Natural killer cell treated with Interleukin-12 subunit alpha and Interleukin-12 subunit beta and Interleukin-15 and Interleukin-18, amount 100 ng/mL, for 72 hours (primary cell): ENCODE measurements around the gene KCNB1. TPM values are rescaled to one million over a fixed set of nuclear protein-coding genes. Genes with fewer than 3 reads are reported as not detected.

ENCODE experiments used
- ATAC-seq, 2 donors: fragments of 150-1000 bp; cut with Tn5 transposase in 1 of 2; sonication (Bioruptor Pico), chemical (Tn5 transposase) in 1 of 2; 2 replicates each; pipeline ENCODE4 v1.10.0; 2021
- DNase-seq: peaks from one replicate; pipeline ENCODE4 v3.0.0; 2022; ENCODE audit warnings: low spot score
- H3K27ac Mint-ChIP-seq, 2 donors: 1 replicate in 1 of 2; 2 replicates in 1 of 2; pipeline ENCODE4 v1.8.0; 2022; ENCODE audit warnings: mixed read lengths in 2 of 2, mild to moderate bottlenecking in 1 of 2, moderate library complexity in 1 of 2
- H3K27me3 Mint-ChIP-seq, 2 donors: 1 replicate in 1 of 2; 2 replicates in 1 of 2; pipeline ENCODE4 v1.8.0; 2022; ENCODE audit warnings: mixed read lengths in 2 of 2
- H3K36me3 Mint-ChIP-seq: one replicate; pipeline ENCODE4 v1.8.0; 2022; ENCODE audit warnings: mixed read lengths
- H3K4me1 Mint-ChIP-seq, 2 donors: 1 replicate in 1 of 2; 2 replicates in 1 of 2; pipeline ENCODE4 v1.8.0; 2022; ENCODE audit warnings: low read depth in 2 of 2, mixed read lengths in 2 of 2, mild to moderate bottlenecking in 1 of 2
- H3K4me3 Mint-ChIP-seq: one replicate; pipeline ENCODE4 v1.8.0; 2022; ENCODE audit warnings: mixed read lengths
- H3K9me3 Mint-ChIP-seq: 2 replicates; pipeline ENCODE4 v1.8.0; 2022; ENCODE audit warnings: mixed read lengths
- total RNA-seq, 2 donors: library from RNA; stranded (reverse); gene quantifications; one replicate each; pipeline ENCODE4 v1.2.3, GENCODE V29; 2022

Gene KCNB1
- total RNA-seq, 2 donors from 2014 or later: not detected

DNA sequence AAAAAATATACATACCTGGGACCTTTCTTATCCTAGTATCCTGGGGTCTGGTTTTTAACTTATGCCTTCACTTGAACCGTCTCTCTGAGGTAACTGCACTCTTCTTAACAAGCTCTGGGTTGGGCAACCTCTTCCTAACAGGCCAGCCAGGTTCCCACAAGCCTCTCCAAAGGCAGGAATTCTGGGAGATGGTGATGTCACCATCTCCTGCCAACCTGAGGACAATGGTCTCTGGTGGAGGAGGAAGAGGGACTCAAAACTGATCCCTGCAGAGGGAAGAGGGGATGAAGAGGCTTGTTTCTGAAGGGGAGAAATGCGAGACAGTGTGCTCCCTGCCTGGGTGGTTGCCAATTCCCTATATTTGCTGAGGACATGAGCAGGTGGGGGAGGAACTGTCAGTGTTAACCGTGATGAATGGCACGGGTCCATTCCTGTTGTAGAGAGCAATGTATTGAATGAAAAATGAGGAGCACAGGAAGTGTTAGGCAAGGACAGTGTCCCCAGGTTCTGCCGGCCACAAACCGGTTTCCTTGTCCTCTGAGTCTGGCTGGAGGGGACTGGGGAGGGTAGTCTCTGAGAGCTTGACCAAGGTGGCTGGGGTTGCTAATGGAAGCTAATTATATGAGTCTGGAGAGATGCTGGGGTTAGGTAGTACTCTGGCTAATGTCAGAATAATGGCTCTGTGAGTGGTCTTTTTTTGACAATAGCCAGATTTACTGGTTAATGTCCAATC is 95.5 kb downstream of the KCNB1 start:
- Mint-ChIP-seq H3K36me3 (no peaks in the 10 kb centered on the region), H3K4me3 (no peak overlapping the region), H3K27ac (no peak overlapping the region), H3K4me1 (peaks cover 0 to 6% of the 10 kb centered on the region in 2 donors), H3K9me3 (no peaks in the 10 kb centered on the region), H3K27me3 (peaks cover 40 to 65% of the 10 kb centered on the region in 2 donors)
- no peak for DNase-seq
- no peak for ATAC-seq

DNA sequence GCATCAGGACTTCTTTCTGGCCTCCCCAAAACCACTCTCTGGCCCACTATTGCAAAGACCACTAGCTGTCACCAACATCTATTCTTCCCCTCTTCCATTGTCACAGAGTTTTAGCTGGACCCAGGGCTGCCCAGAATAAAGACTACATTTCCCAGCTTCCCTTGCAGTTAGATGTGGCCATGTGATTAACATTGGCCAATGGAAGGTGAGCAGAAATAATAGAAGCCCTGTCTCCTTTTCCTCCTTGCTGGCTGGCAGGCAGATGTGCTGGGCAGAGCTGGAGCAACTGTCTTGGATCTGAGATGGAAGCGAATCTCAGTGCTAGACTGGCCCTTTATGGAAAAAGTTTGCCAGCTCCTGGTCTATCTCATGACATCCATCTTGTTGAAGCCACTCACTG is 97.0 kb downstream of the KCNB1 start:
- Mint-ChIP-seq H3K36me3 (no peaks in the 10 kb centered on the region), H3K27ac (no peak overlapping the region), H3K4me3 (no peak overlapping the region), H3K9me3 (no peaks in the 10 kb centered on the region), H3K4me1 (peaks cover 0 to 6% of the 10 kb centered on the region in 2 donors), H3K27me3 (peaks cover 35 to 58% of the 10 kb centered on the region in 2 donors)
- DNase-seq: no peak
- ATAC-seq: peak; percentile 57 to 71

DNA sequence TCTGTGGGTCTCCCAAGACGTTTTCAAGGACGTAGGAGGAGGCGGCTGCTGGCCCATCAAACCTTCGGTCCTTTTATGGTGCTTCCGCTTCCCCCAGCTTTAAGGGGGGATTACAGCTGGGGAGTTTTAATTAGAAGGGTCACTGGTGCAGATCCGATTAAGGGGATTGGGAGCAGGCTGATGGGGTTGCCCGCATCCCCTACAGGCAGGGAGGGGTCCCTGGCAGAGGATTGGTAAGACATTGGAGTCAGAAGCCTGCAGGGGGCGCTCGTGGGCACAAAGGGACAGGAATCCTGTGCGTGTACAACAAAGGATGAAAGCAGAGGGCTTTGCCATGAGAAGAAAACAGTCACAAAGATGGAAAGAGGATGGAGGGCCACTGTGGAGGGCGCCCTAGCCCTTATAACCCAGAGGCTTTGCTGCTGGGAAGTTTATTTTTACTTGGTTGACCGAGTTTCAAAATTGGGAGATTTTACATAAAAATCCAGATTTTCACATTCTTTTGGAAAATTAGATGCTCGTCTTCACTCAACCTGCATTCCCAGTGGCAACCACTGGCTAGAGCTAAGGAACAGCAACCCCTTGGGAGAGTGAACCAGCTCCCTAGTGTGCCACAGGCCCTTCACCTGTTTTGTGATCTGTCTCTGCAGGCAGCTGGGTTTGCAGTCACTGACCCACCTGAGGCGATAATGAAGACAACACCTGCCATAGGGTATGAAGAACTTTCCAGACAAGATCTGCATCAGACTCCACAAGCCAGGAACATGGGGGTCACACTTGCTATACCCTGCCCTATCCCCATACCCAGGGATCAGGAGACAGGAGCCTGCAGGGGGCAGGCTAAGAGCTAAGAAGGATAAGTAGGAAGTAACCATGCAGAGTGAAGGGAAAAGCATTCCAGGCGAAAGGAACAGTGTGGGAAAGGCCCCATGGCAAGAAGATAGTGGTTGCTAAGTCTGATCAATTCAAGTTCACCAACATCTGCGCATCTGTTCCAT is 97.7 kb downstream of the KCNB1 start:
- no peak for ATAC-seq
- peak; percentile 68 for DNase-seq
- H3K27ac Mint-ChIP-seq: no peak overlapping the region
- no peaks in the 10 kb centered on the region for H3K9me3 Mint-ChIP-seq
- peaks cover 0 to 6% of the 10 kb centered on the region in 2 donors for H3K4me1 Mint-ChIP-seq
- no peak overlapping the region for H3K4me3 Mint-ChIP-seq
- peaks cover 33 to 56% of the 10 kb centered on the region in 2 donors for H3K27me3 Mint-ChIP-seq
- H3K36me3 Mint-ChIP-seq: no peaks in the 10 kb centered on the region

DNA sequence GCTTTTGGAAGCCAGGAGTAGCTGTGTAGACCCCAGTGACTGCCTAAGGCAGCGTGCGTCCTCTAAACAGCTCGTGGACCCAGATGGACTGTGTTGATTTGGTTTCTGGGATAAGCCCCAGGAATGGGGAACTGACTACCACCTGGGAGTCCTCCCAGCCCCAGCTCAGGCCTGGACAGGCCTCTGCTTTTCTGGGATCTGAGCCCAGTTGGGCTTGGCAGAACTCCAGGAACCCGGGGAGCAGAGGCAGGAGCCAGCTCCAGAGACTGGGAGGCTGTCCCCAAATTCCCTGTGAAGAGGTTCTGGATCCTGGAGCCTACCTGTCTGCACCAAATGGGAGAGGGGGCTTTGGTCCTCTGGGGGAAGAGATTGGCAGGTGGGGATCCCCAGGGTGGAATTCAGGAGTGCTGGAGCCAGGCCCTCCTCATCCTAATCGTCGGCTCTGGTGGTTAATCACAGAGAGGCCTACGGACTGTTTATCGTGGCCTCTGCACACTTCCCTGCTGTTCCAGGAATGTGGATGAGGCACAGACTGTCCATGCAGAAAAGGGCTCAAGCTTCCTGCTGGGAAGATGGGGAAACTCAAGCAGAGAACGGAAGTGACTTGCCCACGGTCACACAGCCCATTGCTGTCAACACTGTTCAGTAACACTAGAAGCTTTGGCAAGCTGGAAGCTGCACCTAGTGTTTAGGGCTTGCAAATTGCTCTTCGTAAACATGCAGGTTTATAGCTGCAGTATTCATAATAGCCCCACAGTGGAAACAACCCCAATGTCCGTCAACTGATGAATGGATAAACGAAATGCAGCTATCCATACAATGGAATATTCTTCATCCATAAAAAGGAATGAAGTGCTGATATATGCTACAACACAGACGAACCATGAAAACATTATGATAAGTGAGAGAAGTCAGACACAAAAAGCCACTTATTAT is 100.6 kb downstream of the KCNB1 start:
- peaks cover 18 to 28% of the 10 kb centered on the region in 2 donors for H3K27me3 Mint-ChIP-seq
- H3K36me3 Mint-ChIP-seq: no peaks in the 10 kb centered on the region
- H3K4me3 Mint-ChIP-seq: no peak overlapping the region
- peaks cover 0 to 6% of the 10 kb centered on the region in 2 donors for H3K4me1 Mint-ChIP-seq
- H3K9me3 Mint-ChIP-seq: no peaks in the 10 kb centered on the region
- H3K27ac Mint-ChIP-seq: no peak overlapping the region
- ATAC-seq: no peak
- no peak for DNase-seq

DNA sequence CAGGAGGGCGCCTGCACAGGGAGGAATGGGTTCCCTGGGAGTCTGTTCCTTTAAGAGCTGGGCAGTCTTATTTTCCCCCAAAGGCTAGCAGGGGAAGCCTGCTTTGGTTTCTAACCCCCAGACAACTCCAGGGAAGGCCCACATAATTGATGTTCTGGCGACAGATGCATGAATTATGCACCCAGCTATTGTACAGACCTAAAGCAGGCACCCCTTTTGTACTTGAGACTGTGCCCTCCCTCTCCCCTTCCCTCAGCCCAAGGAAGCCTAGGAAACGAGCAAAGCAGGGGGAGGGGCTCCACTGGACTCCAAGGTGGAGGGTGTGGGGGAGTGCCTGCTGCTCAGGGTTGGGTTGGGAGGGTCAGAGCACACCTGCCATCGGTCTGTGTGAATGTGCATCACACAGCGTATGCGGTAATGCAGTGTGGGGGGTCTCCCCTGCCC is 102.1 kb downstream of the KCNB1 start:
- Mint-ChIP-seq H3K36me3 (no peaks in the 10 kb centered on the region), H3K4me3 (no peak overlapping the region), H3K27ac (no peak overlapping the region), H3K27me3 (peaks cover 13 to 20% of the 10 kb centered on the region in 2 donors), H3K9me3 (no peaks in the 10 kb centered on the region), H3K4me1 (peaks cover 0 to 4% of the 10 kb centered on the region in 2 donors)
- DNase-seq (no peak), ATAC-seq (peak in 1 of 2 donors; percentile 20)

- Mint-ChIP-seq H3K9me3 (no peaks in the 10 kb centered on the region), H3K4me1 (peaks cover 0 to under 1% of the 10 kb centered on the region in 2 donors), H3K27me3 (peaks cover 12 to 24% of the 10 kb centered on the region in 2 donors), H3K27ac (no peak overlapping the region), H3K4me3 (no peak overlapping the region), H3K36me3 (no peaks in the 10 kb centered on the region)
- DNase-seq (no peak), ATAC-seq (no peak)
Observed at GRCh38 chr20:49379338-49379737, 103.1 kb downstream of the KCNB1 start.

GRCh38 chr20:49377326-49377725 is 105.1 kb downstream of the KCNB1 start:
- Mint-ChIP-seq H3K27me3 (peaks cover 12 to 15% of the 10 kb centered on the region in 2 donors), H3K9me3 (no peaks in the 10 kb centered on the region), H3K27ac (no peak overlapping the region), H3K36me3 (no peaks in the 10 kb centered on the region), H3K4me3 (no peak overlapping the region), H3K4me1 (no peaks in the 10 kb centered on the region)
- no peak for DNase-seq
- ATAC-seq: no peak

GRCh38 chr20:49375170-49375569 is 107.3 kb downstream of the KCNB1 start:
- Mint-ChIP-seq H3K27ac (no peak overlapping the region), H3K9me3 (no peaks in the 10 kb centered on the region), H3K4me3 (no peak overlapping the region), H3K27me3 (peaks cover 17 to 23% of the 10 kb centered on the region in 2 donors), H3K36me3 (no peaks in the 10 kb centered on the region), H3K4me1 (no peaks in the 10 kb centered on the region)
- DNase-seq: no peak
- ATAC-seq: no peak

GRCh38 chr20:49372095-49372734 is 110.3 kb downstream of the KCNB1 start:
- no peaks in the 10 kb centered on the region for H3K9me3 Mint-ChIP-seq
- H3K27ac Mint-ChIP-seq: no peak overlapping the region
- H3K4me3 Mint-ChIP-seq: no peak overlapping the region
- ATAC-seq: no peak
- no peaks in the 10 kb centered on the region for H3K4me1 Mint-ChIP-seq
- peaks cover 29 to 38% of the 10 kb centered on the region in 2 donors for H3K27me3 Mint-ChIP-seq
- no peak for DNase-seq
- H3K36me3 Mint-ChIP-seq: no peaks in the 10 kb centered on the region

DNA sequence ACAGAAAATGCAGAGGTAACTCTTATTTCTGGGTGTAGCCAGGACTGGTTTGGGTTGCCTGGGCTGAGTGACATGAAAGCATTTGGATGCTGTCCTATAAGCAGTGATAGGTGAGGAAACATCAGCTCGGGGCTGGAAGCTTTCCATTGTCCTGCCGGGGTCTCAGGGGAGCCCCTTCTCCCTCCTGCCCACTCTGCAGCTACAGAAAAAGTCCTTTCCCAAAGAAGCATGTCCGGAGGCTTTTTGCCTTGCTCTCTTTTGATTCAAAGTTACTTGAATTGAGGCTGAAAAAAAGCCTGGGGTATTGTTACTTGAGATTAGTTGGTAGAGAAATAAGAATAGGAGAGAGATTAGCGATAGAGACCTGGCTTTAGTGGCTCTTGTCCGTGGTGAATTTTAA is 113.9 kb downstream of the KCNB1 start:
- H3K9me3 Mint-ChIP-seq: no peaks in the 10 kb centered on the region
- no peak for ATAC-seq

GRCh38 chr20:49367113-49367512 is 115.4 kb downstream of the KCNB1 start:
- H3K4me3 Mint-ChIP-seq: no peak overlapping the region
- ATAC-seq: no peak
- no peaks in the 10 kb centered on the region for H3K4me1 Mint-ChIP-seq
- H3K9me3 Mint-ChIP-seq: no peaks in the 10 kb centered on the region
- H3K27ac Mint-ChIP-seq: no peak overlapping the region
- no peak for DNase-seq
- peaks cover 29 to 32% of the 10 kb centered on the region in 2 donors for H3K27me3 Mint-ChIP-seq
- no peaks in the 10 kb centered on the region for H3K36me3 Mint-ChIP-seq

More for the DNA sequence above, 113.9 kb downstream of the KCNB1 start:
- Mint-ChIP-seq H3K27ac (no peak overlapping the region), H3K27me3 (peaks cover 29 to 32% of the 10 kb centered on the region in 2 donors), H3K4me1 (no peaks in the 10 kb centered on the region), H3K4me3 (no peak overlapping the region), H3K36me3 (no peaks in the 10 kb centered on the region)
- DNase-seq: no peak

DNA sequence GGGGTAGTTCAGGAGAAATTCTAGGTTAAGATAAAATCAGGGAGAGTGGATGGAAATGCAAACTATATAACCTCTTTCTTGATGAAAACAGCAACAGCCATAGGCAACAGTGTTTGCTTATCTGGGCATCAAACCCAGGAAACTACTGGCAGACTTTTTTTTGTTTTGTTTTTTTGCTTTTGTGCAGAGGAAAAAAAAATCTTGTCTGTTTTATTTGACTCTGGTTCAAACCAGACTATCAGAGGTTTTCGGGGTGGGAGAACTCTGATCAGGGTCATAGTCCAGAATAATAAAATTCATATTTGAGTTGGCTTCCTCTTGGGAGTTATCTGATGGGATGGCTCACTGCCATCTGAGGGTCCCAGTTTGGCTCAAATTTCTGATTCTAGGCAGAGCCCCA is 115.8 kb downstream of the KCNB1 start:
- no peak for ATAC-seq
- Mint-ChIP-seq H3K27ac (no peak overlapping the region), H3K27me3 (peaks cover 29 to 32% of the 10 kb centered on the region in 2 donors), H3K9me3 (no peaks in the 10 kb centered on the region), H3K4me3 (no peak overlapping the region), H3K36me3 (no peaks in the 10 kb centered on the region), H3K4me1 (no peaks in the 10 kb centered on the region)
- no peak for DNase-seq
